Astrocyte (in vitro differentiated cells and primary cell): ENCODE results near the gene RNASE12.

Experiments
- EZH2 ChIP-seq: IDR thresholded peaks from 2 replicates; pipeline ENCODE4 v1.6.1; 2012; ENCODE audit warnings: mild to moderate bottlenecking, low read length, inconsistent platforms; ENCODE audit not compliant: insufficient read depth
- TF ChIP-seq, protein P1 (sequence below): IDR thresholded peaks from 2 replicates; pipeline ENCODE4 v1.5.1; 2011; ENCODE audit warnings: low read depth, mild to moderate bottlenecking, inconsistent platforms, low read length, moderate library complexity; ENCODE audit not compliant: insufficient read depth

GRCh38 chr14:20631880-20632389, 40.8 kb upstream of the RNASE12 start:
- TF ChIP-seq, protein P1, sequence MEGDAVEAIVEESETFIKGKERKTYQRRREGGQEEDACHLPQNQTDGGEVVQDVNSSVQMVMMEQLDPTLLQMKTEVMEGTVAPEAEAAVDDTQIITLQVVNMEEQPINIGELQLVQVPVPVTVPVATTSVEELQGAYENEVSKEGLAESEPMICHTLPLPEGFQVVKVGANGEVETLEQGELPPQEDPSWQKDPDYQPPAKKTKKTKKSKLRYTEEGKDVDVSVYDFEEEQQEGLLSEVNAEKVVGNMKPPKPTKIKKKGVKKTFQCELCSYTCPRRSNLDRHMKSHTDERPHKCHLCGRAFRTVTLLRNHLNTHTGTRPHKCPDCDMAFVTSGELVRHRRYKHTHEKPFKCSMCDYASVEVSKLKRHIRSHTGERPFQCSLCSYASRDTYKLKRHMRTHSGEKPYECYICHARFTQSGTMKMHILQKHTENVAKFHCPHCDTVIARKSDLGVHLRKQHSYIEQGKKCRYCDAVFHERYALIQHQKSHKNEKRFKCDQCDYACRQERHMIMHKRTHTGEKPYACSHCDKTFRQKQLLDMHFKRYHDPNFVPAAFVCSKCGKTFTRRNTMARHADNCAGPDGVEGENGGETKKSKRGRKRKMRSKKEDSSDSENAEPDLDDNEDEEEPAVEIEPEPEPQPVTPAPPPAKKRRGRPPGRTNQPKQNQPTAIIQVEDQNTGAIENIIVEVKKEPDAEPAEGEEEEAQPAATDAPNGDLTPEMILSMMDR: no peak
- TF ChIP-seq EZH2: no peak
